ENCODE results near the gene HCN2. TPM values are rescaled to one million over a fixed set of nuclear protein-coding genes. Genes with fewer than 3 reads are reported as not detected.

The HCN2 gene
- total RNA-seq, 3 donors from 2014 or later (not counting 1 experiment from before 2014, with no cell fraction given), result 0.96 to 1.6 (median 1.1) TPM

GRCh38 chr19:633786-634639, 44.3 kb downstream of the HCN2 start:
- Histone ChIP-seq H3K27me3 (ENCODE audit: control insufficient read depth, insufficient read depth, low read length) (no peaks in the 10 kb centered on the region), H3K9me3 (ENCODE audit: control insufficient read depth, insufficient read depth, low read length) (no peaks in the 10 kb centered on the region), H3K36me3 (ENCODE audit: control insufficient read depth, insufficient read depth, low read length) (peaks cover 5% of the 10 kb centered on the region), H3K27ac (ENCODE audit: low read length) (peak overlapping the region; percentile 79), H3K4me3 (ENCODE audit: low read length) (peak overlapping the region; percentile 58), H3K4me1 (ENCODE audit: control insufficient read depth, insufficient read depth, low read length) (peaks cover 33% of the 10 kb centered on the region)
- 33% methylated on average over 32 of the region's 32 CpGs for WGBS (ENCODE audit: insufficient coverage)
- no peaks in the 10 kb centered on the region for H3K36me3 Mint-ChIP-seq
- H3K27ac Mint-ChIP-seq, result peak overlapping the region; percentile 87 to 95
- intact Hi-C loops (cut with micrococcal nuclease), result no loop called here
- ATAC-seq (peak in 1 of 3 donors; percentile 3), DNase-seq (no peak)
- no peak for TF ChIP-seq CTCF (IDR thresholded peaks at IDR 0.05)
- peak overlapping the region; percentile 82 for H3K4me3 Mint-ChIP-seq
- peaks cover 10 to 30% of the 10 kb centered on the region in 2 donors for H3K4me1 Mint-ChIP-seq
- H3K27me3 Mint-ChIP-seq (ENCODE audit: low read depth in 2 of 2), result no peaks in the 10 kb centered on the region
- H3K9me3 Mint-ChIP-seq, result no peaks in the 10 kb centered on the region

GRCh38 chr19:634975-635652, 45.4 kb downstream of the HCN2 start:
- TF ChIP-seq CTCF (IDR thresholded peaks at IDR 0.05), result no peak
- Histone ChIP-seq H3K9me3 (ENCODE audit: control insufficient read depth, insufficient read depth, low read length) (no peaks in the 10 kb centered on the region), H3K4me3 (ENCODE audit: low read length) (no peak overlapping the region), H3K27ac (ENCODE audit: low read length) (no peak overlapping the region), H3K36me3 (ENCODE audit: control insufficient read depth, insufficient read depth, low read length) (peaks cover 5% of the 10 kb centered on the region), H3K27me3 (ENCODE audit: control insufficient read depth, insufficient read depth, low read length) (no peaks in the 10 kb centered on the region), H3K4me1 (ENCODE audit: control insufficient read depth, insufficient read depth, low read length) (peaks cover 39% of the 10 kb centered on the region)
- intact Hi-C loops (cut with micrococcal nuclease), result no loop called here
- Mint-ChIP-seq H3K27ac (no peak overlapping the region), H3K9me3 (no peaks in the 10 kb centered on the region), H3K4me3 (no peak overlapping the region), H3K4me1 (peaks cover 16 to 37% of the 10 kb centered on the region in 2 donors), H3K27me3 (ENCODE audit: low read depth in 2 of 2) (no peaks in the 10 kb centered on the region), H3K36me3 (no peaks in the 10 kb centered on the region)
- ATAC-seq, result no peak
- 96% methylated on average over 16 of the region's 16 CpGs for WGBS (ENCODE audit: insufficient coverage)
- DNase-seq, result no peak

- H3K9me3 Mint-ChIP-seq, result no peaks in the 10 kb centered on the region
- DNase-seq, result no peak
- intact Hi-C loops (cut with micrococcal nuclease), result no loop called here
- no peak for TF ChIP-seq CTCF (IDR thresholded peaks at IDR 0.05)
- Histone ChIP-seq H3K9me3 (ENCODE audit: control insufficient read depth, insufficient read depth, low read length) (no peaks in the 10 kb centered on the region), H3K36me3 (ENCODE audit: control insufficient read depth, insufficient read depth, low read length) (no peaks in the 10 kb centered on the region), H3K4me3 (ENCODE audit: low read length) (peak overlapping the region; percentile 42), H3K27me3 (ENCODE audit: control insufficient read depth, insufficient read depth, low read length) (no peaks in the 10 kb centered on the region), H3K27ac (ENCODE audit: low read length) (no peak overlapping the region), H3K4me1 (ENCODE audit: control insufficient read depth, insufficient read depth, low read length) (peaks cover 21% of the 10 kb centered on the region)
- H3K4me3 Mint-ChIP-seq, result peak overlapping the region; percentile 96
- H3K27me3 Mint-ChIP-seq (ENCODE audit: low read depth in 2 of 2), result no peaks in the 10 kb centered on the region
- peak overlapping the region; percentile 89 to 95 for H3K27ac Mint-ChIP-seq
- peaks cover 10 to 21% of the 10 kb centered on the region in 2 donors for H3K4me1 Mint-ChIP-seq
- WGBS (ENCODE audit: insufficient coverage), result 68% methylated on average over 17 of the region's 17 CpGs
- ATAC-seq, result no peak
- H3K36me3 Mint-ChIP-seq, result no peaks in the 10 kb centered on the region
Observed at GRCh38 chr19:638906-639252, 49.2 kb downstream of the HCN2 start.

Data from natural killer cell (primary cell).